Adrenal gland (tissue), 12 donors: ENCODE data around the gene RNF125. TPM values are rescaled to one million over a fixed set of nuclear protein-coding genes. Genes with fewer than 3 reads are reported as not detected.
"Not testable (repeated sequence)": the region's sequence is repeated elsewhere in the genome, so short reads cannot be mapped to it uniquely, and the experiment has no call there.

Experiments
- DNase-seq, 7 donors: peaks; one replicate each; pipeline ENCODE4 v3.0.0-alpha.2; 2019 to 2020
- H3K27ac ChIP-seq, 5 donors: fragments of 200-600 bp; sonication (generic) in 4 of 5; 1 replicate in 3 of 5; 2 replicates in 2 of 5; pipeline versions ENCODE4 v1.5.1 to v1.8.0; 2016 to 2020; ENCODE audit warnings: mild to moderate bottlenecking in 1 of 5
- H3K27me3 ChIP-seq: fragments of 200-600 bp; 2 replicates; pipeline ENCODE4 v1.8.0; 2021
- H3K36me3 ChIP-seq, 2 donors: fragments of 200-600 bp; replicated peaks in 1 of 2; 1 replicate in 1 of 2; 2 replicates in 1 of 2; pipeline versions ENCODE4 v1.5.1 to v1.8.0; 2018 to 2022
- H3K4me1 ChIP-seq, 2 donors: fragments of 200-600 bp; replicated peaks in 1 of 2; 1 replicate in 1 of 2; 2 replicates in 1 of 2; pipeline versions ENCODE4 v1.5.1 to v1.8.0; 2018 to 2021
- H3K4me3 ChIP-seq, 4 donors: fragments of 200-600 bp; sonication (generic) in 3 of 4; one replicate each; pipeline ENCODE4 v1.5.1; 2016 to 2018
- H3K9me3 ChIP-seq, 3 donors: fragments of 200-600 bp; sonication (generic) in 1 of 3; replicated peaks in 1 of 3; 1 replicate in 2 of 3; 2 replicates in 1 of 3; pipeline versions ENCODE4 v1.5.1 to v1.8.0; 2016 to 2021
- POLR2A ChIP-seq, 2 donors: fragments of 450-650 bp; IDR thresholded peaks; one replicate each; pipeline ENCODE4 v1.6.1; 2017; ENCODE audit warnings: antibody characterized with exemption in 2 of 2, mild to moderate bottlenecking in 2 of 2, moderate library complexity in 1 of 2
- WGBS, 4 donors: extraction: QIAGEN DNeasy Blood & Tissue Kit in 2 of 4; methylation state at CpG; one replicate each; pipeline versions ENCODE4 v1.1.5 to v1.1.7; 2013 to 2017; 5-methylcytosine and 5-hydroxymethylcytosine counted together
- intact Hi-C, 2 donors: fragments of 100-400 bp; cut with DNase I; formaldehyde crosslinking; loops; one replicate each; pipeline versions ENCODE4 v1.14.1 to v1.15.0; 2022 to 2023
- polyA plus RNA-seq, 3 donors: library from polyadenylated mRNA; stranded (reverse); fragments of 200-250 nt in 2 of 3; fragments of 350-450 nt in 1 of 3; fragmentation: Illumina TruSeq in 1 of 3; extraction: RNeasy Lipid Tissue Mini Kit (QIAGEN cat#74804) in 1 of 3; gene quantifications; one replicate each; pipeline ENCODE4 v1.2.3, GENCODE V29; 2013 to 2014
- total RNA-seq, 9 donors: library from RNA; depleted of rRNA in 4 of 9; stranded (reverse); fragments of >200 nt in 4 of 9; fragments of 120-200 nt in 1 of 9; fragmentation: NEBNext Ultra II Directional in 1 of 9; extraction: Animal tissue kit (Norgen Biotek cat#: 25700) in 1 of 9; gene quantifications; one replicate each; pipeline versions ENCODE4 v1.1.0 to v1.2.4, GENCODE V29; 2013 to 2023
- TF ChIP-seq, protein P1 (sequence below), 6 experiments: fragments of 450-650 bp in 4 of 6; fragments of 200-600 bp in 2 of 6; sonication (generic) in 1 of 6; IDR thresholded peaks; 1 replicate in 5 of 6; 2 replicates in 1 of 6; pipeline versions ENCODE4 v1.5.1 to v1.8.0; 2016 to 2021; ENCODE audit warnings: antibody characterized with exemption in 6 of 6, mild to moderate bottlenecking in 2 of 6, moderate library complexity in 1 of 6
- donor health status: healthy with polysubstance abuse.
- donor health status: Bipolar disorder and iron deficiency.
- donor health status: DM: yes; HTN: yes; CAD: no.
- donor health status: DM: no; HTN: no; CAD: no.
- donor health status: DM: no; HTN: no; CAD: no.
- donor health status: DM: yes; HTN: yes; CAD: no.

RNF125 gene
- total and polyA plus RNA-seq, 12 donors: 0.44 to 7.9 (median 2.0) TPM

DNA sequence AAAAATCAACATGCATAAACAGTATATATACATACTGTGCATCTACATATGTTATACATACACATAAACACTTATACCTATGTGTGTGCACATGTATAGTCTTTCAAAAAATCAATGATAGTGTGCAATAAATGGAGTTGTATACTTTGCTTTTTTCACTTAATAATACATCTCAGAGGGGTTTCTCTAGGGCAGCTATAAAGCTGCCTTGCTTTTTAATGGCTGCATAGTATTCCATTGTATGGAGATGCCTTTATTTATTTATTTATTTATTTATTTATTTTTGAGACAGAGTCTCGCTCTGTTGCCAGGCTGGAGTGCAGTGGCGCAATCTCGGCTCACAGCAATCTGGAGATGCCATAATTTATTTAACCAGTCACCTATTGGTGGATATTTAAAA, 7.4 kb upstream of the RNF125 start:
- no peak for DNase-seq
- Histone ChIP-seq H3K4me3 (no peak overlapping the region), H3K9me3 (no peaks in the 10 kb centered on the region), H3K27ac (no peak overlapping the region), H3K27me3 (no peaks in the 10 kb centered on the region), H3K36me3 (no peaks in the 10 kb centered on the region), H3K4me1 (peaks cover 10 to 12% of the 10 kb centered on the region in 2 donors)
- TF ChIP-seq POLR2A (IDR thresholded peaks at IDR 0.05): no peak
- TF ChIP-seq, protein P1, sequence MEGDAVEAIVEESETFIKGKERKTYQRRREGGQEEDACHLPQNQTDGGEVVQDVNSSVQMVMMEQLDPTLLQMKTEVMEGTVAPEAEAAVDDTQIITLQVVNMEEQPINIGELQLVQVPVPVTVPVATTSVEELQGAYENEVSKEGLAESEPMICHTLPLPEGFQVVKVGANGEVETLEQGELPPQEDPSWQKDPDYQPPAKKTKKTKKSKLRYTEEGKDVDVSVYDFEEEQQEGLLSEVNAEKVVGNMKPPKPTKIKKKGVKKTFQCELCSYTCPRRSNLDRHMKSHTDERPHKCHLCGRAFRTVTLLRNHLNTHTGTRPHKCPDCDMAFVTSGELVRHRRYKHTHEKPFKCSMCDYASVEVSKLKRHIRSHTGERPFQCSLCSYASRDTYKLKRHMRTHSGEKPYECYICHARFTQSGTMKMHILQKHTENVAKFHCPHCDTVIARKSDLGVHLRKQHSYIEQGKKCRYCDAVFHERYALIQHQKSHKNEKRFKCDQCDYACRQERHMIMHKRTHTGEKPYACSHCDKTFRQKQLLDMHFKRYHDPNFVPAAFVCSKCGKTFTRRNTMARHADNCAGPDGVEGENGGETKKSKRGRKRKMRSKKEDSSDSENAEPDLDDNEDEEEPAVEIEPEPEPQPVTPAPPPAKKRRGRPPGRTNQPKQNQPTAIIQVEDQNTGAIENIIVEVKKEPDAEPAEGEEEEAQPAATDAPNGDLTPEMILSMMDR (IDR thresholded peaks at IDR 0.05): no peak
- 90 to 98% (median 95%) methylated on average over 3 of the region's 3 CpGs for WGBS, 4 donors
- intact Hi-C loops: no loop called here

DNA sequence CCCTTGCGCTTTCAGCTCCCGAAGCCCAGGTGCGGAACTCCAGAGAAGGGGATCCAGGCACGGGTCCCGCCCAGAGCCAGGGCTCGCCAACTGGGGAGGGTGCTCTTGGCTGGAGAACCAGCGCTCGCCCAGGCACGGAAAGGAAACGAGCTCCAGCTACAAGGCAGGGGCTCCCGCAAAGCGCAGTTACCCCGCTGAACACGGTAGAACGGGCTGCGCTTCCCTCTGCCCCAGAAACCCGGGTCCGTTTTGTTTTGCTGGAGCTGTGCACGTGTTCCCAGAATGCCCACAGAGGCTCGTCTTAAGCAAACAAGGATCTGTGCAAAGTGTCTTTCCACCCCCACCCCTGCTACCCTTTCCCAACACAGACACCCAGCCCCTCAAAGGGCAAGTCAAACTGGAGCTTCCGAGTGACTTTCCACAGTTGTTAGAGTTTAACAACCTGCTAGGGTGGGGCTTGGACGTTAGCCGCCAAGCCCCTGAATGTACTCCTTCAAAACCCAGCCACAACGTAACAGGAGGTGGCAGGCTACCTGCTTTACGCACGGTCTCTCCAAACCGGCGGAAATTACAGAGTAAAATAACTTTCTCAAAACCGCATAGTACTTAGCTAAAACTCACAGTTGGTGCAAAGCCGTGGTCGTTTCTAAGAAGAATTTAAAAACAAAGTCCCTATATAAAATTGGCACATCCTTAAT, 775 bp downstream of the RNF125 start:
- peak overlapping the region in 2 of 5 donors; percentile 69 to 80 for H3K27ac ChIP-seq
- DNase-seq: peak in 6 of 7 donors; percentile 23 to 43 (median 34)

DNA sequence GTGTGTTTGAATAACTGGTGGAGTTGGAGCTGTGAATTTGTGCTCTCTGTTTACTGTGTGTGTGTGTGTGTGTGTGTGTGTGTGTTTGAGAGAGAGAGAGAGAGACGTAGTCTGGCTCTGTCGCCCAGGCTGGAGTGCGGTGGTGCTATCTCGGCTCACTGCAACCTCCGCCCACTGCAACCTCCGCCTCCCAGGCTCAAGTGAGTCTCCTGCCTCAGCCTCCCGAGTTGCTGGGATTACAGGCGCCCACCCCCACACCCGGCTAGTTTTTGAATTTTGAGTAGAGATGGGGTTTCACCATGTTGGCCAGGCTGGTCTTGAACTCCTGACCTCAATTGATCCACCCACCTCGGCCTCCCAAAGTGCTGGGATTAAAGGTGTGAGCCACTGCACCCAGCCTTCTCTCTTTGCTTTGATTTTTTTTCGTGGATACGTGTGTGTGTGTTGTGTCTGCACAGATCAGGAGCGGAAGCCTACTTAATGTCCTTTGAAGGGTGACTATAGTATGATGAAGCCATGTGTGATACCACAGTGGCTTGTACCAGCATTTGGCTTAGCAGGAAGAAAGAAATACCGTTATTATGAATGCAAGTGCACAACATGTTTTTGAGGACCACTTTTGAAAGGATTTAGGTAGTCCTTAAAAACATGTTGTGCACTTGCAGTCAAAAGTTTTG, 1.5 kb downstream of the RNF125 start:
- DNase-seq, H3K9me3 ChIP-seq, H3K36me3 ChIP-seq, H3K4me1 ChIP-seq, H3K27ac ChIP-seq, H3K27me3 ChIP-seq: not testable (repeated sequence)
- intact Hi-C loops: loop anchor here in 1 of 2 donors (5.0 kb wide), 1 partner anchor 72 kb away; the partner anchor contains the start of gene RNF138
- H3K4me3 ChIP-seq: peak overlapping the region in 2 of 4 donors; percentile 52 to 73
- WGBS, 4 donors: 53 to 69% (median 62%) methylated on average over 9 to 14 of the region's 14 CpGs

More for the DNA sequence above, 775 bp downstream of the RNF125 start:
- H3K9me3 ChIP-seq: no peaks in the 10 kb centered on the region
- H3K4me3 ChIP-seq: peak overlapping the region in 3 of 4 donors; percentile 18 to 73 (median 52)
- H3K27me3 ChIP-seq: no peaks in the 10 kb centered on the region
- H3K36me3 ChIP-seq: no peaks in the 10 kb centered on the region
- 2 to 3% (median 2%) methylated on average over 12 to 31 of the region's 31 CpGs for WGBS, 4 donors
- H3K4me1 ChIP-seq: peaks cover 0 to 6% of the 10 kb centered on the region in 2 donors
- TF ChIP-seq, protein P1 (IDR thresholded peaks at IDR 0.05): no peak
- TF ChIP-seq POLR2A (IDR thresholded peaks at IDR 0.05): no peak
- intact Hi-C loops: loop anchor here in 1 of 2 donors (5.0 kb wide), 1 partner anchor 73 kb away; the partner anchor contains the start of gene RNF138

DNA sequence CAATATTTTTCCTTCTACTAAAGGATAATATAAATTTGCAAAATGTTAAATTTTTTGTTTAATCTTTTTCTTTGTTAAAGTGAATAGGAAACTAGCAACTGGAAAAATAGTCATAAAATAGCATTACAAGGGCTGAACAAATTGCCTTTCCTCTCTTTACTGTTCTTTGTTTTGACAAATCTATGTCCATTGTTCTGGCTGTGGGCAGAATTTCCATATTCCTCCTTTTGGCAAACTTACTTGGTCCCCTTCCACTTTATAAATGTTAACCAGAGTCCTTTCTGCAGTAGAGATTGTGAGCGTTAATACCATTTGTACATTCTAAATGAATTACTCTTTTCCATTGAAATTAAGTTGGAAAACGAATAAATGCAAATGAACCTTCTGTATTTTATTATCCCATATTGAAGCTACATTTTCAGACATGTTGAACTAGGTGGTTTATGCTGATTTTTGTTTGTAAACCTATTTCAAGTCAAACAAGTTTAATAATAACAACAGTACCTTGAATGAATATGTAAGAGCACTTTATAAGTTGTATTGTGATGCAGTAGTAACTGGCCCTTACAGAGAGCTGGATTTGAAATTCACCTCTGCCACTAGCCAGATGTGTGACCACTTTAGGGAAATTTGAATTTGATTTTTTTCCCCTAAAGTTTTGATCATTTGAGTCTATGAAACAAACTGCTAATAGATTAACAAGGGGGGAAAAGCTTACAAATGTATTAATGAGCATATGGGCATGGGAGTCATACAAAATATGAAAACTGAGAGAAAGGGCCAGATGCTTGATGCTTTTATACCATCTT, 3.3 kb downstream of the RNF125 start:
- no peaks in the 10 kb centered on the region for H3K36me3 ChIP-seq
- no peaks in the 10 kb centered on the region for H3K9me3 ChIP-seq
- H3K27ac ChIP-seq: no peak overlapping the region
- no peak for DNase-seq
- TF ChIP-seq, protein P1 (IDR thresholded peaks at IDR 0.05): no peak
- no peak for TF ChIP-seq POLR2A (IDR thresholded peaks at IDR 0.05)
- no peaks in the 10 kb centered on the region for H3K27me3 ChIP-seq
- intact Hi-C loops: no loop called here
- H3K4me1 ChIP-seq: peaks cover 0 to 6% of the 10 kb centered on the region in 2 donors
- H3K4me3 ChIP-seq: no peak overlapping the region
- WGBS, 4 donors: 78 to 87% (median 80%) methylated on average over 2 of the region's 2 CpGs
